Neural cell (in vitro differentiated cells): ENCODE measurements around the gene DCTD.

ENCODE experiments used
- CTCF ChIP-seq: fragments of 450-650 bp; IDR thresholded peaks from 2 replicates; pipeline ENCODE4 v1.5.1; 2014; ENCODE audit warnings: antibody characterized with exemption, mild to moderate bottlenecking, moderate library complexity; ENCODE audit not compliant: poor library complexity, severe bottlenecking
- EP300 ChIP-seq: fragments of 450-650 bp; conservative IDR thresholded peaks from 2 replicates; pipeline ENCODE4 v1.6.1; 2014; ENCODE audit warnings: antibody characterized with exemption, mild to moderate bottlenecking, moderate library complexity; ENCODE audit not compliant: poor library complexity, severe bottlenecking
- EZH2 ChIP-seq: fragments of 200-600, 300-800 bp; shearing (Covaris generic), sonication (generic); IDR thresholded peaks from 2 replicates; pipeline ENCODE4 v1.6.1; 2014; ENCODE audit warnings: antibody characterized with exemption, low read length, borderline replicate concordance, mild to moderate bottlenecking; ENCODE audit not compliant: insufficient read depth, poor library complexity, severe bottlenecking
- MXI1 ChIP-seq: fragments of 450-650 bp; conservative IDR thresholded peaks from 2 replicates; pipeline ENCODE4 v1.6.1; 2014; ENCODE audit warnings: antibody characterized with exemption, mild to moderate bottlenecking; ENCODE audit not compliant: poor library complexity, severe bottlenecking
- POLR2AphosphoS5 ChIP-seq: IDR thresholded peaks from 2 replicates; pipeline ENCODE4 v1.6.1; 2012
- RAD21 ChIP-seq: fragments of 450-650 bp; conservative IDR thresholded peaks from 2 replicates; pipeline ENCODE4 v1.6.1; 2014; ENCODE audit warnings: antibody characterized with exemption, mild to moderate bottlenecking, moderate library complexity
- REST ChIP-seq: IDR thresholded peaks from 2 replicates; pipeline ENCODE4 v1.6.1; 2012; ENCODE audit warnings: borderline replicate concordance

- TF ChIP-seq RAD21 (no peak), CTCF (no peak), POLR2AphosphoS5 (no peak), EP300 (no peak), EZH2 (no peak), MXI1 (no peak), REST (no peak)
These were observed 18.7 kb downstream of the DCTD start for GRCh38 chr4:182898479-182898799.
